H9 (cell line): ENCODE data around the gene VWA5B1. TPM values are rescaled to one million over a fixed set of nuclear protein-coding genes. Genes with fewer than 3 reads are reported as not detected.

ENCODE experiments used
- DNase-seq: peaks from one replicate; pipeline ENCODE4 v3.0.0-alpha.2; 2017
- H2AFZ ChIP-seq: one replicate; pipeline ENCODE4 v1.6.1; 2013; ENCODE audit warnings: mild to moderate bottlenecking, low read length, control low read depth, moderate library complexity
- H2AK5ac ChIP-seq: 2 replicates; pipeline ENCODE4 v1.6.1; 2013; ENCODE audit warnings: low read length, control low read depth, mixed read lengths; ENCODE audit not compliant: insufficient read length
- H2BK120ac ChIP-seq: one replicate; pipeline ENCODE4 v1.6.1; 2013; ENCODE audit warnings: low read depth, mild to moderate bottlenecking, low read length, control low read depth, inconsistent platforms; ENCODE audit not compliant: poor library complexity, severe bottlenecking
- H2BK12ac ChIP-seq: 2 replicates; pipeline ENCODE4 v1.6.1; 2013; ENCODE audit warnings: low read length, control low read depth, mixed read lengths, low read depth; ENCODE audit not compliant: insufficient read length
- H2BK15ac ChIP-seq: 2 replicates; pipeline ENCODE4 v1.6.1; 2013; ENCODE audit warnings: low read depth, low read length, control low read depth
- H2BK20ac ChIP-seq: one replicate; pipeline ENCODE4 v1.6.1; 2013; ENCODE audit warnings: low read depth, mild to moderate bottlenecking, low read length, control low read depth, inconsistent platforms; ENCODE audit not compliant: poor library complexity, severe bottlenecking
- H2BK5ac ChIP-seq: 2 replicates; pipeline ENCODE4 v1.6.1; 2013; ENCODE audit warnings: low read length, control low read depth, mixed read lengths; ENCODE audit not compliant: insufficient read length
- H3K14ac ChIP-seq: 2 replicates; pipeline ENCODE4 v1.6.1; 2013; ENCODE audit warnings: low read length, control low read depth; ENCODE audit not compliant: insufficient read depth
- H3K18ac ChIP-seq: 2 replicates; pipeline ENCODE4 v1.6.1; 2013; ENCODE audit warnings: low read depth, mild to moderate bottlenecking, mixed read lengths, low read length, control low read depth; ENCODE audit not compliant: insufficient read length
- H3K23ac ChIP-seq: 2 replicates; pipeline ENCODE4 v1.6.1; 2013; ENCODE audit warnings: low read length, control low read depth, mixed read lengths, low read depth; ENCODE audit not compliant: insufficient read length
- H3K23me2 ChIP-seq: 2 replicates; pipeline ENCODE4 v1.6.1; 2013; ENCODE audit warnings: low read depth, mild to moderate bottlenecking, mixed read lengths, low read length, control low read depth; ENCODE audit not compliant: insufficient read length, poor library complexity, severe bottlenecking
- H3K27ac ChIP-seq: 2 replicates; pipeline ENCODE4 v1.5.1; 2013; ENCODE audit warnings: low read length, control low read depth, mixed read lengths, low read depth; ENCODE audit not compliant: insufficient read length
- H3K27me3 ChIP-seq: 2 replicates; pipeline ENCODE4 v1.6.1; 2013; ENCODE audit warnings: low read length, control low read depth, inconsistent platforms; ENCODE audit not compliant: insufficient read depth
- H3K4ac ChIP-seq: 2 replicates; pipeline ENCODE4 v1.6.1; 2013; ENCODE audit warnings: low read depth, mild to moderate bottlenecking, control low read depth, inconsistent platforms, low read length, moderate library complexity
- H3K4me1 ChIP-seq: 2 replicates; pipeline ENCODE4 v1.6.1; 2013; ENCODE audit warnings: low read length, control low read depth, inconsistent platforms; ENCODE audit not compliant: insufficient read depth
- H3K4me2 ChIP-seq: 2 replicates; pipeline ENCODE4 v1.6.1; 2013; ENCODE audit warnings: low read length, control low read depth, mixed read lengths; ENCODE audit not compliant: insufficient read length, insufficient read depth
- H3K56ac ChIP-seq: 2 replicates; pipeline ENCODE4 v1.6.1; 2013; ENCODE audit warnings: low read depth, mild to moderate bottlenecking, mixed read lengths, low read length, control low read depth; ENCODE audit not compliant: insufficient read length
- H3K79me1 ChIP-seq: 2 replicates; pipeline ENCODE4 v1.6.1; 2013; ENCODE audit warnings: low read depth, mild to moderate bottlenecking, moderate library complexity, low read length, control low read depth, inconsistent platforms; ENCODE audit not compliant: insufficient read depth, poor library complexity, severe bottlenecking
- H3K79me2 ChIP-seq: 2 replicates; pipeline ENCODE4 v1.6.1; 2013; ENCODE audit warnings: low read length, control low read depth, inconsistent platforms; ENCODE audit not compliant: insufficient read depth
- H3K9ac ChIP-seq: 2 replicates; pipeline ENCODE4 v1.6.1; 2013; ENCODE audit warnings: low read length, control low read depth, mixed read lengths; ENCODE audit not compliant: insufficient read length; ENCODE audit errors: extremely low read depth
- H3K9me3 ChIP-seq: one replicate; pipeline ENCODE4 v1.6.1; 2013; ENCODE audit warnings: low read depth, low read length, inconsistent platforms; ENCODE audit not compliant: control insufficient read depth
- H3T11ph ChIP-seq: one replicate; pipeline ENCODE4 v1.6.1; 2013; ENCODE audit warnings: mild to moderate bottlenecking, low read length, control low read depth, inconsistent platforms
- H4K20me1 ChIP-seq: one replicate; pipeline ENCODE4 v1.6.1; 2013; ENCODE audit not compliant: control insufficient read depth, insufficient read length, insufficient read depth
- H4K5ac ChIP-seq: 2 replicates; pipeline ENCODE4 v1.6.1; 2013; ENCODE audit warnings: low read depth, mild to moderate bottlenecking, mixed read lengths, low read length, control low read depth; ENCODE audit not compliant: insufficient read length
- H4K8ac ChIP-seq: replicated peaks from 2 replicates; pipeline ENCODE4 v1.6.1; 2013; ENCODE audit warnings: low read length, control low read depth, mixed read lengths, low read depth; ENCODE audit not compliant: insufficient read length
- H4K91ac ChIP-seq: 2 replicates; pipeline ENCODE4 v1.6.1; 2013; ENCODE audit warnings: low read depth, mild to moderate bottlenecking, moderate library complexity, mixed read lengths, low read length, control low read depth; ENCODE audit not compliant: insufficient read length
- H3K27ac Mint-ChIP-seq, 3 experiments: 2 replicates in 2 of 3; 3 replicates in 1 of 3; pipeline ENCODE4 v1.8.0; 2020 to 2021; ENCODE audit warnings: mixed read lengths in 3 of 3, mild to moderate bottlenecking in 1 of 3, moderate library complexity in 1 of 3
- H3K27me3 Mint-ChIP-seq: 2 replicates; pipeline ENCODE4 v1.8.0; 2021; ENCODE audit warnings: low read depth, mild to moderate bottlenecking, moderate library complexity, mixed read lengths
- H3K36me3 Mint-ChIP-seq, 3 experiments: 2 replicates in 2 of 3; 3 replicates in 1 of 3; pipeline ENCODE4 v1.8.0; 2020 to 2021; ENCODE audit warnings: low read depth in 3 of 3, mixed read lengths in 3 of 3; ENCODE audit not compliant: insufficient read depth in 1 of 3
- H3K4me1 Mint-ChIP-seq, 2 experiments: 2 replicates each; pipeline ENCODE4 v1.8.0; 2020; ENCODE audit warnings: mixed read lengths in 2 of 2
- H3K4me3 Mint-ChIP-seq, 2 experiments: 2 replicates in 1 of 2; 3 replicates in 1 of 2; pipeline ENCODE4 v1.8.0; 2020 to 2021; ENCODE audit warnings: mild to moderate bottlenecking in 2 of 2, mixed read lengths in 2 of 2, moderate library complexity in 1 of 2
- H3K9me3 Mint-ChIP-seq, 2 experiments: 2 replicates in 1 of 2; 3 replicates in 1 of 2; pipeline ENCODE4 v1.8.0; 2020; ENCODE audit warnings: mild to moderate bottlenecking in 2 of 2, mixed read lengths in 2 of 2, moderate library complexity in 1 of 2
- CTCF ChIP-seq: fragments of 200-600 bp; sonication (generic); conservative IDR thresholded peaks from 3 replicates; pipeline ENCODE4 v1.8.0; 2021; ENCODE audit warnings: antibody characterized with exemption, mild to moderate bottlenecking
- WGBS: extraction: QIAGEN DNeasy Blood & Tissue Kit; methylation state at CpG from one replicate; pipeline ENCODE4 v1.1.7; 2013; ENCODE audit warnings: missing lambda C conversion rate, low lambda C conversion rate, mixed read lengths; ENCODE audit not compliant: insufficient read length; ENCODE audit errors: extremely low coverage; 5-methylcytosine and 5-hydroxymethylcytosine counted together
- total RNA-seq: library from RNA; stranded (reverse); gene quantifications from 2 replicates; pipeline ENCODE4 v1.2.1, GENCODE V29; 2021

The VWA5B1 gene
- total RNA-seq, 1 experiment from 2014 or later, result not detected

GRCh38 chr1:20361401-20361800 lies 70.7 kb downstream of the VWA5B1 start:
- Histone ChIP-seq H3K4me2 (no peak overlapping the region), H3K4ac (no peak overlapping the region)
- no peak overlapping the region for H3K27ac Mint-ChIP-seq

More at GRCh38 chr1:20361401-20361800, 70.7 kb downstream of the VWA5B1 start:
- Mint-ChIP-seq H3K27me3 (peaks cover 83% of the 10 kb centered on the region), H3K9me3 (no peaks in the 10 kb centered on the region; a peak in 1 of 5 replicates), H3K4me3 (no peak overlapping the region), H3K36me3 (no peaks in the 10 kb centered on the region; a peak in 1 of 7 replicates), H3K4me1 (peaks cover 3 to 9% of the 10 kb centered on the region in 2 experiments; a peak in 2 of 4 replicates)
- Histone ChIP-seq H4K20me1 (no peaks in the 10 kb centered on the region), H3K23ac (no peak overlapping the region), H2BK5ac (no peak overlapping the region), H4K5ac (no peak overlapping the region), H3K56ac (no peak overlapping the region), H3K27ac (no peak overlapping the region), H2BK15ac (no peak overlapping the region), H3K27me3 (peaks cover 15% of the 10 kb centered on the region; the same call in 1 of the 2 replicates), H3K79me1 (no peaks in the 10 kb centered on the region), H3K79me2 (no peaks in the 10 kb centered on the region), H2AFZ (no peak overlapping the region), H4K8ac (no peak overlapping the region), H3K4me1 (no peaks in the 10 kb centered on the region), H2BK20ac (no peak overlapping the region), H2BK120ac (no peak overlapping the region), H3K18ac (no peak overlapping the region), H3K23me2 (peaks cover 5% of the 10 kb centered on the region), H3K9me3 (no peaks in the 10 kb centered on the region), H3K9ac (no peak overlapping the region), H2AK5ac (no peak overlapping the region), H2BK12ac (no peak overlapping the region), H3T11ph (no peak overlapping the region), H4K91ac (no peak overlapping the region), H3K14ac (no peak overlapping the region)
- DNase-seq, result no peak
- WGBS, result no CpG with 5 or more reads among the region's 7 CpGs
- no peak for TF ChIP-seq CTCF
